ENCODE data around the gene ZNF493.

The ZNF493 gene

GRCh38 chr19:21472507-21472906 is 75.6 kb downstream of the ZNF493 start:
- Mint-ChIP-seq H3K4me1 (no peaks in the 10 kb centered on the region), H3K36me3 (ENCODE audit: insufficient read depth) (no peaks in the 10 kb centered on the region), H3K4me3 (no peak overlapping the region), H3K27ac (ENCODE audit: low read depth) (no peak overlapping the region), H3K9me3 (no peaks in the 10 kb centered on the region), H3K27me3 (no peaks in the 10 kb centered on the region)
- ATAC-seq (replicated peaks; ENCODE audit: extremely low read depth, poor library complexity, severe bottlenecking) (no peak), DNase-seq (ENCODE audit: low spot score in 2 of 2) (no peak)

GRCh38 chr19:21474671-21475181 is 77.8 kb downstream of the ZNF493 start:
- no peaks in the 10 kb centered on the region for H3K36me3 Mint-ChIP-seq (ENCODE audit: insufficient read depth)
- no peaks in the 10 kb centered on the region for H3K4me1 Mint-ChIP-seq
- H3K27ac Mint-ChIP-seq (ENCODE audit: low read depth) = no peak overlapping the region
- peak overlapping the region; percentile 42 for H3K4me3 Mint-ChIP-seq
- H3K27me3 Mint-ChIP-seq = no peaks in the 10 kb centered on the region
- no peaks in the 10 kb centered on the region for H3K9me3 Mint-ChIP-seq
- ATAC-seq (replicated peaks; ENCODE audit: extremely low read depth, poor library complexity, severe bottlenecking) = peak; percentile 84
- peak; percentile 51 to 60 for DNase-seq (ENCODE audit: low spot score in 2 of 2)
